ENCODE data around the gene MKS1. TPM values are rescaled to one million over a fixed set of nuclear protein-coding genes. Genes with fewer than 3 reads are reported as not detected.

Gene MKS1
- total RNA-seq, 1 experiment from 2014 or later, result 23.9 TPM

- DNase-seq, result no peak
- Histone ChIP-seq H3K4me3 (ENCODE audit: low read length) (no peak overlapping the region), H3K9me3 (ENCODE audit: low read length) (no peaks in the 10 kb centered on the region), H3K36me3 (ENCODE audit: low read depth, low read length) (no peaks in the 10 kb centered on the region), H3K9me2 (replicated peaks; ENCODE audit: low read length) (no peaks in the 10 kb centered on the region), H4K20me1 (ENCODE audit: low read length) (no peaks in the 10 kb centered on the region), H3K4me1 (ENCODE audit: insufficient read depth, low read length) (peaks cover 22% of the 10 kb centered on the region), H3K9ac (ENCODE audit: low read length) (no peak overlapping the region), H3K27ac (ENCODE audit: low read length) (no peak overlapping the region), H3K4me2 (ENCODE audit: low read length) (no peak overlapping the region), H3K27me3 (ENCODE audit: low read length) (peaks cover 9% of the 10 kb centered on the region; the same call in 1 of the 2 replicates), H3K79me2 (ENCODE audit: low read length) (no peaks in the 10 kb centered on the region), H3F3A (ENCODE audit: low read length, unreplicated experiment) (no peaks in the 10 kb centered on the region), H2AFZ (ENCODE audit: low read length) (no peak overlapping the region)
- no peak for ATAC-seq
- ChIA-PET CTCF (no interaction called here), POLR2A (ENCODE audit: unreplicated experiment) (no interaction called here)
- intact Hi-C loops (cut with micrococcal nuclease), result no loop called here
- BruUV-seq (replicated peaks), result no TSS peak
- TF ChIP-seq EZH2 (IDR thresholded peaks at IDR 0.05; ENCODE audit: low read length, unreplicated experiment) (no peak), CTCF (conservative IDR thresholded peaks at IDR 0.05; ENCODE audit: low read depth, low read length) (no peak), EZH2phosphoT487 (IDR thresholded peaks at IDR 0.05; ENCODE audit: borderline replicate concordance, low read length) (no peak)
Measured at GRCh38 chr17:58227733-58228132, 8.7 kb upstream of the MKS1 start.

GRCh38 chr17:58224315-58224714, 5.3 kb upstream of the MKS1 start:
- ChIA-PET POLR2A (ENCODE audit: unreplicated experiment) (interaction anchor here (0.6 kb wide), 2 partner anchors 142 to 660 kb away, joined by 3 to 4 read pairs; no protein-coding TSS in a partner anchor), CTCF (interaction anchor here (0.6 to 0.7 kb wide), 2 partner anchors 25 to 364 kb away, joined by 3 to 4 read pairs; no protein-coding TSS in a partner anchor)
- peak; percentile 96 for ATAC-seq
- peak overlapping the region; percentile 2; the same call in 1 of the 2 replicates for H3K4me3 ChIP-seq (ENCODE audit: low read length)
- H3K4me2 ChIP-seq (ENCODE audit: low read length), result peak overlapping the region; percentile 60
- H3K9me2 ChIP-seq (replicated peaks; ENCODE audit: low read length), result no peaks in the 10 kb centered on the region
- TF ChIP-seq EZH2phosphoT487 (IDR thresholded peaks at IDR 0.05; ENCODE audit: borderline replicate concordance, low read length), result no peak
- no peak for TF ChIP-seq CTCF (conservative IDR thresholded peaks at IDR 0.05; ENCODE audit: low read depth, low read length)
- TF ChIP-seq EZH2 (IDR thresholded peaks at IDR 0.05; ENCODE audit: low read length, unreplicated experiment), result no peak
- no peaks in the 10 kb centered on the region for H3K36me3 ChIP-seq (ENCODE audit: low read depth, low read length)
- no TSS peak for BruUV-seq (replicated peaks)
- peak; percentile 92 for DNase-seq
- H3K4me1 ChIP-seq (ENCODE audit: insufficient read depth, low read length), result peaks cover 31% of the 10 kb centered on the region
- no peaks in the 10 kb centered on the region for H3F3A ChIP-seq (ENCODE audit: low read length, unreplicated experiment)
- 0 out of 2 replicates have a peak, but pooled peaks cover 2% of the 10 kb centered on the region for H3K27me3 ChIP-seq (ENCODE audit: low read length)
- no peak overlapping the region for H2AFZ ChIP-seq (ENCODE audit: low read length)
- no peak overlapping the region for H3K9ac ChIP-seq (ENCODE audit: low read length)
- peak overlapping the region; percentile 48 for H3K27ac ChIP-seq (ENCODE audit: low read length)
- no peaks in the 10 kb centered on the region for H4K20me1 ChIP-seq (ENCODE audit: low read length)
- intact Hi-C loops (cut with micrococcal nuclease), result loop anchor here (2.0 kb wide), 1 partner anchor 24 kb away; no protein-coding TSS in a partner anchor
- H3K9me3 ChIP-seq (ENCODE audit: low read length), result no peaks in the 10 kb centered on the region
- H3K79me2 ChIP-seq (ENCODE audit: low read length), result no peaks in the 10 kb centered on the region

- DNase-seq, result peak; percentile 65
- no peaks in the 10 kb centered on the region for H4K20me1 ChIP-seq (ENCODE audit: low read length)
- intact Hi-C loops (cut with micrococcal nuclease), result no loop called here
- H3K4me1 ChIP-seq (ENCODE audit: insufficient read depth, low read length), result peaks cover 27% of the 10 kb centered on the region
- TF ChIP-seq EZH2phosphoT487 (IDR thresholded peaks at IDR 0.05; ENCODE audit: borderline replicate concordance, low read length), result no peak
- TF ChIP-seq EZH2 (IDR thresholded peaks at IDR 0.05; ENCODE audit: low read length, unreplicated experiment), result no peak
- no peak for TF ChIP-seq CTCF (conservative IDR thresholded peaks at IDR 0.05; ENCODE audit: low read depth, low read length)
- ATAC-seq, result no peak
- H2AFZ ChIP-seq (ENCODE audit: low read length), result peak overlapping the region; percentile 96
- H3K27me3 ChIP-seq (ENCODE audit: low read length), result no peaks in the 10 kb centered on the region
- POLR2A ChIA-PET (ENCODE audit: unreplicated experiment), result interaction anchor here (0.5 kb wide), 1 partner anchor 118 kb away, joined by 4 read pairs; no protein-coding TSS in a partner anchor
- 0 out of 2 replicates have a peak overlapping the region, but pooled peaks have one; percentile 1 for H3K27ac ChIP-seq (ENCODE audit: low read length)
- no peaks in the 10 kb centered on the region for H3K79me2 ChIP-seq (ENCODE audit: low read length)
- CTCF ChIA-PET, result no interaction called here
- H3K9ac ChIP-seq (ENCODE audit: low read length), result no peak overlapping the region
- no TSS peak for BruUV-seq (replicated peaks)
- no peaks in the 10 kb centered on the region for H3K36me3 ChIP-seq (ENCODE audit: low read depth, low read length)
- peak overlapping the region; percentile 92 for H3K4me3 ChIP-seq (ENCODE audit: low read length)
- H3K9me2 ChIP-seq (replicated peaks; ENCODE audit: low read length), result no peaks in the 10 kb centered on the region
- no peaks in the 10 kb centered on the region for H3F3A ChIP-seq (ENCODE audit: low read length, unreplicated experiment)
- H3K4me2 ChIP-seq (ENCODE audit: low read length), result peak overlapping the region; percentile 99
- H3K9me3 ChIP-seq (ENCODE audit: low read length), result no peaks in the 10 kb centered on the region
Measured at GRCh38 chr17:58219789-58220183, 731 bp upstream of the MKS1 start.
